Common myeloid progenitor, CD34-positive (primary cell): ENCODE results near the gene PLB1. TPM values are rescaled to one million over a fixed set of nuclear protein-coding genes. Genes with fewer than 3 reads are reported as not detected.
A peak's percentile ranks its signal among the peaks of the same experiment; 100 is the strongest.

Experiments
- CTCF ChIA-PET: fragments of 350-600 bp; sonication (Branson Sonifier 250); formaldehyde crosslinking; loops from one replicate; lab custom pipeline; 2021; ENCODE audit warnings: antibody characterized with exemption; lab: Charles Lee
- POLR2A ChIA-PET: fragments of 350-600 bp; sonication (Branson Sonifier 250); formaldehyde crosslinking; loops from one replicate; lab custom pipeline; 2021; ENCODE audit warnings: antibody characterized with exemption; lab: Charles Lee
- DNase-seq, 3 donors: peaks; one replicate each; pipeline versions ENCODE4 v3.0.0 to v3.0.0-alpha.2; 2013
- H3K27ac ChIP-seq, 2 experiments: 1 replicate in 1 of 2; 2 replicates in 1 of 2; pipeline ENCODE4 v1.7.0; 2013; ENCODE audit warnings: inconsistent platforms in 2 of 2, low read length in 2 of 2, mild to moderate bottlenecking in 2 of 2, low read depth in 1 of 2, moderate library complexity in 1 of 2; ENCODE audit not compliant: severe bottlenecking in 2 of 2, insufficient read depth in 1 of 2, poor library complexity in 1 of 2
- H3K27me3 ChIP-seq, 5 experiments: replicated peaks in 2 of 5; 1 replicate in 3 of 5; 2 replicates in 2 of 5; pipeline versions ENCODE4 v1.6.1 to v1.7.0; 2013; ENCODE audit warnings: low read length in 4 of 5, mild to moderate bottlenecking in 2 of 5, moderate library complexity in 2 of 5, inconsistent platforms in 1 of 5; ENCODE audit not compliant: insufficient read depth in 5 of 5, control insufficient read depth in 4 of 5
- H3K36me3 ChIP-seq, 4 experiments: 1 replicate in 2 of 4; 2 replicates in 2 of 4; pipeline versions ENCODE4 v1.6.1 to v1.7.0; 2013; ENCODE audit warnings: low read length in 3 of 4, control low read depth in 1 of 4, mild to moderate bottlenecking in 1 of 4; ENCODE audit not compliant: control insufficient read depth in 4 of 4, insufficient read depth in 4 of 4
- H3K4me1 ChIP-seq, 4 experiments: 1 replicate in 3 of 4; 2 replicates in 1 of 4; pipeline versions ENCODE4 v1.6.1 to v1.7.1; 2013; ENCODE audit warnings: low read length in 3 of 4, mild to moderate bottlenecking in 3 of 4, control low read depth in 1 of 4, inconsistent platforms in 1 of 4, moderate library complexity in 1 of 4; ENCODE audit not compliant: control insufficient read depth in 4 of 4, insufficient read depth in 4 of 4; ENCODE audit errors: control extremely low read depth in 1 of 4
- H3K4me3 ChIP-seq, 7 experiments: 1 replicate in 4 of 7; 2 replicates in 3 of 7; pipeline versions ENCODE4 v1.5.1 to v1.7.0; 2013; ENCODE audit warnings: mild to moderate bottlenecking in 7 of 7, low read length in 6 of 7, moderate library complexity in 6 of 7, inconsistent platforms in 2 of 7, low read depth in 2 of 7, control low read depth in 1 of 7; ENCODE audit not compliant: insufficient read depth in 4 of 7, control insufficient read depth in 1 of 7; ENCODE audit errors: extremely low read depth in 1 of 7
- H3K9me3 ChIP-seq, 5 experiments: 1 replicate in 4 of 5; 2 replicates in 1 of 5; pipeline versions ENCODE4 v1.6.1 to v1.7.1; 2013; ENCODE audit warnings: low read length in 4 of 5, mild to moderate bottlenecking in 2 of 5, inconsistent platforms in 1 of 5, low read depth in 1 of 5, moderate library complexity in 1 of 5; ENCODE audit not compliant: control insufficient read depth in 4 of 5, insufficient read depth in 2 of 5; ENCODE audit errors: control extremely low read depth in 1 of 5
- WGBS: methylation state at CpG from one replicate; pipeline ENCODE4 v1.1.5; 2013; ENCODE audit not compliant: insufficient coverage; 5-methylcytosine and 5-hydroxymethylcytosine counted together
- polyA plus RNA-seq: library from polyadenylated mRNA; unstranded; fragments of 120-200 nt; gene quantifications from one replicate; pipeline ENCODE4 v1.2.1, GENCODE V29; 2013

The PLB1 gene
- 6.5 TPM for polyA plus RNA-seq

DNA sequence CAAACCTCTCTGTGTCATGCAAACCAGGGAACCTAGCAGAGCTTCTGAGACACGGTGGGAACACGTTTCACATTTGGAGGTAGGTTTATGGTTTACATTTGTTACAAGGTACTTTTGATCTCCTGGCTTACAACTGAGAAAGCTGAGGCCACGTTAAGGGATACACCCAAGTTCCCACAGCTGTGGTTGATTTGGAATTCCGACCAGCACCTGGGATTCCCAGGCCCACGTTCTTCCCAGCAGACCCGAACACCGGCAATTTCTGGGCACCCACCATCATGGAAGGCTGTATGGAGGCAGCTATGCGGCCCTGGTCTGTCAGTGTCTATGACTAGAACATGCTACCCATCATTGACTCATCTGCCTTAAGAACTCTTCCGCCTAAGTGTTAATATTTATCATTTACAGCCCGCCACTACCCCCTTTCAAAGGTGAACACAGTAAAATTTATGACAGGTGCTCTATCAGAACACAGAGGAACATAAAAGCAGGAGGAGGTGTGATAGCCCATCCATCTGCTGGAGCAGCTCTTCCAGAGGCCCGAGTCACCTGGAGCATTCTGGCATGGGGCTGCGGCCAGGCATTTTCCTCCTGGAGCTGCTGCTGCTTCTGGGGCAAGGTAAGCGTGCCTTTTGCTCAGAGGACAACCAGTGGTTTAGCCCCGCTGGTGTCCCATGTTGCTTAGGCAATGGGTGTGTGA lies at the start of gene PLB1:
PLB1 (plus strand) TSS at position 510 of the 700 bp plus-strand sequence; CDS start at position 565, 55 bp downstream.
- WGBS: 91% methylated on average over 13 of the region's 14 CpGs
- ChIA-PET CTCF (interaction anchor here (1.0 kb wide), 1 partner anchor 792 kb away, joined by 3 read pairs; no protein-coding TSS in a partner anchor), POLR2A (no interaction called here)
- peaks cover 0 to 2% (median 0%) of the 10 kb centered on the region in 5 experiments for H3K27me3 ChIP-seq
- H3K4me3 ChIP-seq: peak within 1 kb of the TSS in 1 of 7 experiments; percentile 2
- H3K27ac ChIP-seq: no peak within 1 kb of the TSS
- no peaks in the 10 kb centered on the region for H3K4me1 ChIP-seq
- no peaks in the 10 kb centered on the region for H3K36me3 ChIP-seq
- H3K9me3 ChIP-seq: no peaks in the 10 kb centered on the region
- DNase-seq: no peak

- Histone ChIP-seq H3K27ac (no peak overlapping the region), H3K4me1 (peaks cover 5 to 21% (median 19%) of the 10 kb centered on the region in 4 experiments), H3K36me3 (no peaks in the 10 kb centered on the region), H3K4me3 (no peak overlapping the region), H3K27me3 (no peaks in the 10 kb centered on the region), H3K9me3 (no peaks in the 10 kb centered on the region)
- no peak for DNase-seq
- CTCF ChIA-PET: interaction anchor here (1.2 to 2.2 kb wide), 4 partner anchors 16 to 723 kb away, joined by 3 to 6 read pairs (median 6); no protein-coding TSS in a partner anchor
- POLR2A ChIA-PET: interaction anchor here (0.5 to 0.6 kb wide), 3 partner anchors 11 to 755 kb away, joined by 3 read pairs; no protein-coding TSS in a partner anchor
Measured at GRCh38 chr2:28446531-28446930, 49.3 kb upstream of the PLB1 start.

DNA sequence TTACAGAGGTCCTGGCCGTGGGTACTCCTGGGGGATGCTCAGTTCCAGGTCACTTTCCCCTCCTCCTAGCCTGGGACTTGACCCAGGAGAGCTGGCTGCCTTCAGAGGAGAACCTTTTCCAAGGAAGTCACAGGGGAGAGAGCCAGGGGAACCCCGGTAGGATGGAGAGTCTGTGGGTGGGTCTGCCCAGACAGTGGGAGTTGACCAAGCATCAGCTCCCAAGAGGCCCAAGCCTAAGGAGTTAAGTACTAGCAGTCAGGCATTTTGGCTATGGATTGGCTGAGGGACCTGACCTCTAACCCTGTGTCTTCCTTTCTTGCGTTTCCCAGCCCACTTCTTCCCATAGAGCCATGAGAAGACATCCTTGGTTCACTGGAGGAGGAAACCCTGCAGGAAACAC lies 48.8 kb upstream of the PLB1 start:
- no peak overlapping the region for H3K4me3 ChIP-seq
- ChIA-PET CTCF (interaction anchor here (1.2 to 2.2 kb wide), 4 partner anchors 12 to 724 kb away, joined by 3 to 6 read pairs (median 6); no protein-coding TSS in a partner anchor), POLR2A (interaction anchor here (0.5 to 0.6 kb wide), 2 partner anchors 56 to 756 kb away, joined by 3 read pairs; no protein-coding TSS in a partner anchor)
- no peak for DNase-seq
- H3K27ac ChIP-seq: no peak overlapping the region
- 100% methylated on average over 1 of the region's 3 CpGs for WGBS
- H3K4me1 ChIP-seq: peaks cover 5 to 21% (median 19%) of the 10 kb centered on the region in 4 experiments
- H3K9me3 ChIP-seq: no peaks in the 10 kb centered on the region
- H3K36me3 ChIP-seq: no peaks in the 10 kb centered on the region
- H3K27me3 ChIP-seq: no peaks in the 10 kb centered on the region

- no peaks in the 10 kb centered on the region for H3K27me3 ChIP-seq
- DNase-seq: peak; percentile 21 to 67 (median 61)
- H3K27ac ChIP-seq: no peak overlapping the region
- H3K9me3 ChIP-seq: no peaks in the 10 kb centered on the region
- no peaks in the 10 kb centered on the region for H3K36me3 ChIP-seq
- ChIA-PET POLR2A (interaction anchor here (0.6 kb wide), 1 partner anchor 13 kb away, joined by 3 read pairs; no protein-coding TSS in a partner anchor), CTCF (interaction anchor here (1.3 to 2.2 kb wide), 4 partner anchors 13 to 695 kb away, joined by 3 to 6 read pairs (median 4); no protein-coding TSS in a partner anchor)
- WGBS: 68% methylated on average over 3 of the region's 8 CpGs
- no peak overlapping the region for H3K4me3 ChIP-seq
- peaks cover 5 to 21% (median 19%) of the 10 kb centered on the region in 4 experiments for H3K4me1 ChIP-seq
Measured at GRCh38 chr2:28447943-28448792, 47.7 kb upstream of the PLB1 start.

DNA sequence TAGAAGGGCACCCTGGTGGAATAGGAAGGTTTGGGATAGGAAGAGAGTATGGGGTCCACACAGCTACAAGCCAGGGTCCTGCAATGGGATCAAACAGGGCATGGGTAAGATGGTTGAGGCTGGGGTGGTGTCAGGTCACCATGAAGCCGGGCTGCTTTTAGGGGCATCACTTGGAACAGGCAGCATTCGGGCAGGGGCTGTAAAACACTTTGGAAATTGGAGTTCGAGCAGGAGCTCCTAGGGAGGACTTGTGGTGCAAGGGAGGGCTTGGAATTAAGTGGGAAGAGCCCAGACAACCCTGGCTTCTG lies 47.1 kb upstream of the PLB1 start:
- peaks cover 5 to 21% (median 19%) of the 10 kb centered on the region in 4 experiments for H3K4me1 ChIP-seq
- ChIA-PET POLR2A (no interaction called here), CTCF (interaction anchor here (1.6 to 1.9 kb wide), 2 partner anchors 13 to 695 kb away, joined by 4 to 5 read pairs; no protein-coding TSS in a partner anchor)
- no peaks in the 10 kb centered on the region for H3K27me3 ChIP-seq
- no peak overlapping the region for H3K27ac ChIP-seq
- H3K9me3 ChIP-seq: no peaks in the 10 kb centered on the region
- no peaks in the 10 kb centered on the region for H3K36me3 ChIP-seq
- no peak overlapping the region for H3K4me3 ChIP-seq
- no peak for DNase-seq
- WGBS: 92% methylated on average over 3 of the region's 3 CpGs

DNA sequence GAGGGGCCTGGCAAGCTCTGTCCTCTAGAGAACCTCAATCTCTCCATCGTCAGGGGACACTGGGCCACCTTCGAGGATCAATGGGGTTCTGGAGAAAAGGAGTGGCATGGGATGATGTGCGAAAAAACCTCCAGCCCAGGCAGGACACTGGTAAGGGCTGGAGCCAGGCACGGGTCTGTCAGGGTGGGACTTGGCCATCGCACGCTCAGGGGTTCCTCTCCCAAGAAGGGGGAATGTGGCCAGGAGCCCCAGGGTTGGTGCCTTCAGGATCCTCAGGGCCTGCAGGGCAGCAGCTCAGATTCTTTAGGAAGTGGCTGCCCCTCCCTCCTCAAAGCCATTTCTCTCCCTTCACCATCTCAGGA lies 46.8 kb upstream of the PLB1 start:
- ChIA-PET CTCF (interaction anchor here (0.9 to 1.9 kb wide), 3 partner anchors 14 to 696 kb away, joined by 3 to 5 read pairs (median 4); no protein-coding TSS in a partner anchor), POLR2A (no interaction called here)
- Histone ChIP-seq H3K4me3 (peak overlapping the region in 1 of 7 experiments; percentile 5), H3K27ac (no peak overlapping the region), H3K9me3 (no peaks in the 10 kb centered on the region), H3K4me1 (peaks cover 5 to 21% (median 19%) of the 10 kb centered on the region in 4 experiments), H3K36me3 (no peaks in the 10 kb centered on the region), H3K27me3 (no peaks in the 10 kb centered on the region)
- DNase-seq: no peak
- WGBS: 94% methylated on average over 6 of the region's 6 CpGs
